Measurements from ENCODE around the gene TMEM151A.

The TMEM151A gene

DNA sequence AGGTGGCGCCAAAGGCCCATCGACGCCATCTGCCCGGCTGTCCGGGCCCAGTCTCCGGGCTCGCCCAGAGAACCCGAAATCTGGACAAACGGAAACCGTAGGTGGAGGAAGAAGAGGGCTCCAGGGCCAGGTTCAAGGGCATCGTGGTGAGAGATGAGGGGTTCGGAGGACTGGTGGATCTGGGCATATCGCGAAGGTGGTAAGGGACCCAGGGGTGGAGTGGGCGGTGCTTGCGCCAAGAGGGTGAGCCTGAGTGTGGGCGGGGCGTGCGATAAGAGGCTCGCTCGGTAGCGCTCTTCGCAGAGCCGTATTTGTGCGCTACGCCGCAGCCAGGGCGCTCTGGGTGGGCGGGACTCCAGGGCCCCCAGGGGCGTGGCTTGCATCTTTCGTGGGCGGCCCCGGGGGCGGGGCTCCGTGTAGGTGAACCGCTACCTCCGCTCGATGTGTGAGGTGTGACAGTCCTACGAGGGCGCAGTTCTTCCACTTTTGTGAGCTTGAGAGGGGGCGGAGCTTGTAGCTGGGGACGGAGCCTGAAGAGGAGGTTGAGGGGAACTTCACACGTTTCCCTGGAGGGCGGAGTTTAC lies 20.4 kb downstream of the TMEM151A start:
- H3K27ac ChIP-seq (ENCODE audit: low read depth, low read length, severe bottlenecking): peak overlapping the region; percentile 98
- H3K4me1 ChIP-seq (ENCODE audit: control insufficient read depth, insufficient read depth, low read length, poor library complexity, severe bottlenecking): peaks cover 47% of the 10 kb centered on the region

DNA sequence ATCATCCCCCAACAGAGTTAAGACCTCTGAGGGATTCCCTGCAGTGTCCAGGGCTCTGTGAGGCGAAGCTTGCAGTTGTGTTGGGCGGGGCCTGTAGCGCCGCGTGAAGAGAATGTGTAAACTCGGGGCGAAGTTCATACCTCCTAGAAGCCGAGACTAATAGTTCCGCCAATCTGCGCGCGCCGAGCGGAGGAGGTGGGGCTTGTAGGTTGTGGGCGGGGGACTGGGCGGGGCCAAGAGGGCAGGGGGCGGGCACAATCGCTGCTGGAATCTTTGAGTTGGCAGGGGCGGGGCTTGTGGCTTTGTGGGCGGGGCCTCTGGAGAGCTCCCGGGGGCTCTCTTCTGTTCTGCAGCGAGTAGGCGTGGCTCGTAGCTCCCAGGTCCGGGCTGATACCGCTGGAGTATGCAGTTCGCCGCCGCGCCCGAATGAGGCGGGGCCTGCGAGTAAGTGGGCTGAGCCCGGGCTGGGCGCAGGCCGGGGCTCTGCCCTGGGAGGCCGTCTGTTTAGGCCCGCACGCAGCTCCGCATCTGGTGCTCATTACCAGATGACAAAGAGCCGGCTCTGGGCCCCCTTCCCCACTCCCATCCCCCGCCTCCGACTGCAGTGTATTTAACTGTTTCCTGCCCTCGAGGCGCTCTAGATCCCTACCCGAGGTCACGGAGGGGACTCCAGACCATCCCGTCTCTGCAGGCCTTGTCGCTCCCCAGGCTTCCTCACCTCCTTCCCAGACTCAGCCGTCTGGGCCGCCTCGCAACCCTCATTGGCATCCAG lies 21.0 kb downstream of the TMEM151A start:
- WGBS, 2 experiments (ENCODE audit: insufficient coverage in 2 of 2): 1% methylated on average over 30 to 49 of the region's 52 CpGs
- Histone ChIP-seq H3K4me1 (ENCODE audit: control insufficient read depth, insufficient read depth, low read length, poor library complexity, severe bottlenecking) (peaks cover 54% of the 10 kb centered on the region), H3K4me3 (ENCODE audit: extremely low read depth, insufficient read depth, low read length, poor library complexity, severe bottlenecking) (peak overlapping the region; percentile 47), H3K9me3 (ENCODE audit: control insufficient read depth, low read length) (no peaks in the 10 kb centered on the region), H3K36me3 (ENCODE audit: control insufficient read depth, insufficient read depth, low read length) (no peaks in the 10 kb centered on the region), H3K27ac (ENCODE audit: low read depth, low read length, severe bottlenecking) (peak overlapping the region; percentile 98)

More for the DNA sequence above, 20.4 kb downstream of the TMEM151A start:
- H3K36me3 ChIP-seq (ENCODE audit: control insufficient read depth, insufficient read depth, low read length): no peaks in the 10 kb centered on the region
- 1 to 2% methylated on average over 37 to 39 of the region's 44 CpGs for WGBS, 2 experiments (ENCODE audit: insufficient coverage in 2 of 2)
- peak overlapping the region; percentile 47 for H3K4me3 ChIP-seq (ENCODE audit: extremely low read depth, insufficient read depth, low read length, poor library complexity, severe bottlenecking)
- H3K9me3 ChIP-seq (ENCODE audit: control insufficient read depth, low read length): no peaks in the 10 kb centered on the region

GRCh38 chr11:66313321-66314185 lies 21.9 kb downstream of the TMEM151A start:
- Histone ChIP-seq H3K36me3 (ENCODE audit: control insufficient read depth, insufficient read depth, low read length) (no peaks in the 10 kb centered on the region), H3K27ac (ENCODE audit: low read depth, low read length, severe bottlenecking) (peak overlapping the region; percentile 98), H3K4me3 (ENCODE audit: extremely low read depth, insufficient read depth, low read length, poor library complexity, severe bottlenecking) (peak overlapping the region; percentile 39), H3K4me1 (ENCODE audit: control insufficient read depth, insufficient read depth, low read length, poor library complexity, severe bottlenecking) (peaks cover 62% of the 10 kb centered on the region), H3K9me3 (ENCODE audit: control insufficient read depth, low read length) (no peaks in the 10 kb centered on the region)
- 15 to 16% methylated on average over 21 to 26 of the region's 38 CpGs for WGBS, 2 experiments (ENCODE audit: insufficient coverage in 2 of 2)

GRCh38 chr11:66314186-66314501 lies 22.4 kb downstream of the TMEM151A start:
- H3K4me3 ChIP-seq (ENCODE audit: extremely low read depth, insufficient read depth, low read length, poor library complexity, severe bottlenecking): peak overlapping the region; percentile 39
- H3K4me1 ChIP-seq (ENCODE audit: control insufficient read depth, insufficient read depth, low read length, poor library complexity, severe bottlenecking): peaks cover 64% of the 10 kb centered on the region
- H3K36me3 ChIP-seq (ENCODE audit: control insufficient read depth, insufficient read depth, low read length): no peaks in the 10 kb centered on the region
- no CpG with 5 or more reads among the region's 1 CpG for WGBS, 2 experiments (ENCODE audit: insufficient coverage in 2 of 2)
- H3K27ac ChIP-seq (ENCODE audit: low read depth, low read length, severe bottlenecking): peak overlapping the region; percentile 98
- H3K9me3 ChIP-seq (ENCODE audit: control insufficient read depth, low read length): no peaks in the 10 kb centered on the region

DNA sequence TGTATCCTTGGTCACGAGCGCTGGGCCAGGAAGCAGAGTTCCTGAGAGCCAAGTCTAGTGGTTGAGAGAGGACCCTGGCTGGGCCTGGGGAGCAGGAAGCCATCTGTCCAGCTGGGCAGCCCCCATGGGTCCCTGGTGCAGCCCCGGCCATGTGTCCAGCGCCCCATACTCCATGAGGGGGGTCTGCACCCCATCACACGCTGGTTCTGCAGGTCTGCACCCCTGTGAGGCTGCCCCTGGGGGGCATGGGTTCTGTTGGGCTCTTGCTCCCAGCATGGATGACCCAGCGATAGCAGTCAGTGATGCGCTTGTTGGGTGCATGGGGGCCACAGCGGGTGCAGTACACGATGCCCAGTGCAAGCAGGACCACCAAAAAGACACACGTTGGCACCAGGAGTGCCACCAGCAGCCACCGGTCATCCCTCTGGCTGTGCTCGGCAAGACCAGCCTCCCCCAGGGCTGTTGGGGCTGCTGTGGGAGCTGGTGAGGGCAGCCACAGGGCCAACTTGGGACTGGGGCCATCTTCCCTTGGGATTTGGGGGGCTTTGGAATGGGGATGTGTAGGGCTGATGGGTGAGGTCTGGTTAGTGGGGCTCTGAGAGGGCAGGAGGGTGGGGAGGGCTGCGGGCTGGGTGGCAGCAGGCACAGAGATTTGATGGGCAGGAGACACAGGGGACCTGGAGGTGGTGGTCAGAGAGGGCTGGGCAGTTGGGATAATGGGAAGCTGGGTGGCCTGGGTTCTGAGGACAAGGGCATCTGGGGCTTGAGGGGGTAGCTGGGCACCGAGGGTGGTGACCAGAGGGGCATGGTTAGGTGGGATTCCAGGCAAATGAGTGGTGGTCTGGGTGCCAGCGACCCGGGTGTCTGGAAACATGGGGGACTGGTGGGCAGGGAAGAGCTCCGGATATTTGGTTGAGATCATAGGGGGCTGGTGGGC lies 23.1 kb downstream of the TMEM151A start:
- Histone ChIP-seq H3K36me3 (ENCODE audit: control insufficient read depth, insufficient read depth, low read length) (no peaks in the 10 kb centered on the region), H3K4me1 (ENCODE audit: control insufficient read depth, insufficient read depth, low read length, poor library complexity, severe bottlenecking) (peaks cover 59% of the 10 kb centered on the region)
- 92 to 95% methylated on average over 16 to 17 of the region's 17 CpGs for WGBS, 2 experiments (ENCODE audit: insufficient coverage in 2 of 2)

DNA sequence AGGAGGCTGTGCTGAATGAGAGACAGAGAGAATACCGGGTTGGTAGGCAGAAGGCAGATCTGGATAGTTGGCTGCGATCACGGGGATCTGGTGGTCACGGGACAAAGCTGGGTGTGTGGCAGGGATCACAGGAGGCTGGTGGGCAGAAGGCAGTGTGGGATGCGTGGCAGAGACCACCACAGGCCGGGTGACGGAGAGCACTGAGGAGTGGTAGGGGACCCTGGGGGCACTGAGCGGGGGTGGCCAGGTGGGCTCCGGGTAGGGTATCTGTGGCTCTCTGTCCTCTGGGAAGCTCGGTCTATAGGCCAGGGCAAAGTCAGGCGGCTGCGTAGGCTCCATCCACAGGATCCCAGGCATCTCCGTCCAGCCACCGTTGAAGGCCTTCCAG lies 23.8 kb downstream of the TMEM151A start:
- peaks cover 59% of the 10 kb centered on the region for H3K4me1 ChIP-seq (ENCODE audit: control insufficient read depth, insufficient read depth, low read length, poor library complexity, severe bottlenecking)
- WGBS, 2 experiments (ENCODE audit: insufficient coverage in 2 of 2): 97% methylated on average over 14 of the region's 14 CpGs
- no peaks in the 10 kb centered on the region for H3K36me3 ChIP-seq (ENCODE audit: control insufficient read depth, insufficient read depth, low read length)
- H3K9me3 ChIP-seq (ENCODE audit: control insufficient read depth, low read length): peaks cover 3% of the 10 kb centered on the region
- H3K27ac ChIP-seq (ENCODE audit: low read depth, low read length, severe bottlenecking): peak overlapping the region; percentile 29
- peak overlapping the region; percentile 39 for H3K4me3 ChIP-seq (ENCODE audit: extremely low read depth, insufficient read depth, low read length, poor library complexity, severe bottlenecking)

More for the DNA sequence above, 23.1 kb downstream of the TMEM151A start:
- Histone ChIP-seq H3K27ac (ENCODE audit: low read depth, low read length, severe bottlenecking) (peak overlapping the region; percentile 98), H3K4me3 (ENCODE audit: extremely low read depth, insufficient read depth, low read length, poor library complexity, severe bottlenecking) (peak overlapping the region; percentile 39), H3K9me3 (ENCODE audit: control insufficient read depth, low read length) (peaks cover 3% of the 10 kb centered on the region)

DNA sequence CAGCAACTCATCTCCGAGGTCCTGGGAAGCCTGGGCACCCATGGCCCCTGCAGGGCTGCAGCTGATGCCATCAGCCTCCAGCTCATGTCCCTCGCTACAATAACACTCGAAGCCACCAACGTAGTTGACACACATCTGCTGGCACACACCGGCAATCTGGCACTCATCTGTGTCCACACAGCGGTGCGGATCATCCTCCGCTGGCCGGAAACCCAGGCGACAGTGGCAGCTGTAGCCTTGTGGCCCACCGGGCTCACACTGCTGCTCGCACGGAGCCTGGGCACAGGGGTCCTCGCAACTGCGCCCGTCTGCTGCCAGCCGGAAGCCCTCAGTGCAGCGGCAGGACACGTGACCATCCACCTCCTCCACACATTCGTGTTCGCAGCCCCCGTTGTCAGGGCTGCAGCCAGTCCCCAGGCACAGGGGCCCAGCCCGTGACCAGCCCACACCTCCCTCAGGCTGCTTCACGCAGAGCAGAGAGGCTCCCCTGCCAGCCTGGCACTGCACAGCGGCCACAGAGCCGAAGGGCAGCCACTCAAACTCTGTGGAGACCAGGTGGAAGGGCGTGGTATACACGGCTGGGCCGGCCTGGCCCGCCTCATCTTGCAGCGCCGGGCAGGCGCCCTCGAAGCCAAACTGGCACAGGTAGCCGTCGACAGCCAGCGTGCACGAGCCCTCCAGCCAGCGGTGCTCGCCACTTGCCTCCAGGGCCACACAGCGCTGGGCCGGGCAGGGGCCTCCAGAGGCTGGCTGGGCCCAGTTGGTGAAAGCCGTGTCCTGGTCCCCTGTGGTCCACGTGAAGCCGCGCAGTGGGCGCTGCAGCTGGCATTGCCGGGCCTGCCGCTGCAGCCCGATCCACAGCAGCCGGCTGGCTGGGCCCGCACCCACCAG lies 24.5 kb downstream of the TMEM151A start:
- Histone ChIP-seq H3K4me1 (ENCODE audit: control insufficient read depth, insufficient read depth, low read length, poor library complexity, severe bottlenecking) (peaks cover 57% of the 10 kb centered on the region), H3K9me3 (ENCODE audit: control insufficient read depth, low read length) (peaks cover 3% of the 10 kb centered on the region), H3K36me3 (ENCODE audit: control insufficient read depth, insufficient read depth, low read length) (no peaks in the 10 kb centered on the region), H3K27ac (ENCODE audit: low read depth, low read length, severe bottlenecking) (no peak overlapping the region), H3K4me3 (ENCODE audit: extremely low read depth, insufficient read depth, low read length, poor library complexity, severe bottlenecking) (peak overlapping the region; percentile 23)
- WGBS, 2 experiments (ENCODE audit: insufficient coverage in 2 of 2): 93% methylated on average over 52 of the region's 52 CpGs

DNA sequence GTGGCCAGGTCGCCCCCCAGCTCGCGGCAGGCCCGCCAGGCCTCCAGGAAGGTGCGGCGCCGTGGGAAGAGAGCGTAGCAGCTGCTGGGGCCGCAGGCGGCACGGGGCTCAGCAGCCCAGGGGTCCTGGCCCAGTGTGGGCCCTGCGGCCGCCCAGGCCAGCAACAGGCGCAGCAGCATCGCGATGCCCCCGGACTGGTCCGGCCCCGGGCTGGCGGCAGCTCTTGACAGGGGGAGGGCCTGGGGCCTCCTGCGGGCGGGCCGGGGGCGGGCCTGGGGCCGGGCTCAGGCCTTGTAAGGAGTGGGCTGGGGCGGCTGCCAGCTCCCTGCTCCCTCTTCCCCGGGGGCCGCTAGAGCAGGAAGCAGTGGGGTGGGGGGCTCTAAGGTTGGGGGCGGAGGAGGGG lies 25.2 kb downstream of the TMEM151A start, which contains the start of gene CD248:
Gene CD248, minus strand, starts transcription at position 196 of the 403 bp plus-strand sequence. Its CDS starts 17 bp downstream, at position 179.
- Histone ChIP-seq H3K36me3 (ENCODE audit: control insufficient read depth, insufficient read depth, low read length) (no peaks in the 10 kb centered on the region), H3K9me3 (ENCODE audit: control insufficient read depth, low read length) (peaks cover 3% of the 10 kb centered on the region), H3K4me3 (ENCODE audit: extremely low read depth, insufficient read depth, low read length, poor library complexity, severe bottlenecking) (peak within 1 kb of the TSS; percentile 23), H3K4me1 (ENCODE audit: control insufficient read depth, insufficient read depth, low read length, poor library complexity, severe bottlenecking) (peaks cover 53% of the 10 kb centered on the region), H3K27ac (ENCODE audit: low read depth, low read length, severe bottlenecking) (peak within 1 kb of the TSS; percentile 95)
- WGBS, 2 experiments (ENCODE audit: insufficient coverage in 2 of 2): 35 to 48% methylated on average over 11 to 14 of the region's 29 CpGs

DNA sequence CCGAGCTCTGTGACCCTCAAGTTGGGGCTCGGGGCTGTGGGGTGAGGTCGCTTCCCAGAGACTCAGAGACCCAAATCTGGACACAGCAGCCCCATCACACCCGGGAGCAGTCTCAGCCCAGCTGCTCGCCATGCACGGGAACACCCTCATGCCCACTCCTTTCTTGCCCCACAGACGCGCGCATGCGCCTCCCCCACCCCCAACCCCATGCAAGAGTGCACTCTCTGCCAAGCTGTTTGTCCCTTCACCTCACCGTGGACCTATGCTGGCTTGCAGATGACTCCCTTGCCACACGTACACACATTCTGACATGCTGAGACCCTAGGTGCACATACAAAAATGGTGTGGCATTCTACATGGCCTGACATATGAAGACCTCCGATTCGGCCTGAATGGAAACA lies 25.6 kb downstream of the TMEM151A start:
- 22 to 33% methylated on average over 12 to 13 of the region's 14 CpGs for WGBS, 2 experiments (ENCODE audit: insufficient coverage in 2 of 2)
- H3K4me1 ChIP-seq (ENCODE audit: control insufficient read depth, insufficient read depth, low read length, poor library complexity, severe bottlenecking): peaks cover 53% of the 10 kb centered on the region
- peaks cover 3% of the 10 kb centered on the region for H3K9me3 ChIP-seq (ENCODE audit: control insufficient read depth, low read length)
- no peaks in the 10 kb centered on the region for H3K36me3 ChIP-seq (ENCODE audit: control insufficient read depth, insufficient read depth, low read length)
- peak overlapping the region; percentile 95 for H3K27ac ChIP-seq (ENCODE audit: low read depth, low read length, severe bottlenecking)
- H3K4me3 ChIP-seq (ENCODE audit: extremely low read depth, insufficient read depth, low read length, poor library complexity, severe bottlenecking): peak overlapping the region; percentile 23

Data from mesodermal cell (in vitro differentiated cells).